DMS53 treated with DMSO at 0.1 percent for 48 hours (cell line): ENCODE results near the gene ITPR1.
"Not testable (repeated sequence)": the region's sequence is repeated elsewhere in the genome, so short reads cannot be mapped to it uniquely, and the experiment has no call there.

Experiments used
- DNase-seq: peaks from one replicate; lab custom pipeline; 2025; ENCODE audit not compliant: unreplicated experiment; lab: John Stamatoyannopoulos, UW

The ITPR1 gene

DNA sequence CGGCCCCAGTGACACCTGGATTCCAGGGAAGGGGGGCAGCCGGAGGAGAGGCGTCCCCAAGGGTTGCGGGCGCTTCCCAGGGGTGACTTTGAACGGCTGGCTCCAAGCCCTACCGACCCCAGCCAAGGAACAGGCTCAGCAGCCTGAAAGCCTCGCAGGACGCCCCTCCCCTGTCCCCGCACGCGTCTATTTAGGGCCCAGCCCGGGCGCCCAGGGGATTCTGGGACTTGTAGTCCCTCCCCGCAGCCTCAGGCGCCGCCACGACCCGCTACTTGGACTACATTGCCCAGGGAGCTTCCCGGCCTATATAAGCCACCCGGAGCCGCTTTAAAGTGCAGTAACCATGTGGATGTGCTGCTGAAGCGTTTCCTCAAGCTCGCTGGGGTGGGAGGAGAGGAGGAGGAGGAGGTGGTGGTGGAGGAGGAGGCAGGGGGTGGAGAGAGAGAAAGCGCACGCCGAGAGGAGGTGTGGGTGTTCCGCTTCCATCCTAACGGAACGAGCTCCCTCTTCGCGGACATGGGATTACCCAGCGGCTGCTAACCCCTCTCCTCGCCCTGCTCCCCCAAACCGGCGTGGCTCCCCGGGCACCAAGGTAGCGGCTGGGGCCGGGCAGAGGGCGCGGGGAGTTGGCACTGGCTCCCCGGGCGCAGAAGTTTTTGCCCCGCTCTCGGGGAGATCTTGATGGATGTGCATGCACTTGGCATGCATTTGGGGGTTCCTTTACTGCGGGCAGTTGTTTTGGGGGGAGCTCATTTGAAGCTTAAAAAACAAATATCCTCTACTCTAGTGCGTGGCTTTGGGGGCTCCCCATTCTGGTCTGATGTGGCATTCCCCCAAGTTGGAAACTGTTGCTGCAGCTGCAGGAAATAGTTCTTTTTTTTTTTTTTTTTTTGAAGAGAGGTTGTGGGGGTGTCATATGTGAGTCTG lies at the start of gene ITPR1:
ITPR1 (plus strand) TSS at position 335 of the 927 bp plus-strand sequence. CDS start 23,144 bp downstream, outside the sequence.
- peak; percentile 58 for DNase-seq

DNA sequence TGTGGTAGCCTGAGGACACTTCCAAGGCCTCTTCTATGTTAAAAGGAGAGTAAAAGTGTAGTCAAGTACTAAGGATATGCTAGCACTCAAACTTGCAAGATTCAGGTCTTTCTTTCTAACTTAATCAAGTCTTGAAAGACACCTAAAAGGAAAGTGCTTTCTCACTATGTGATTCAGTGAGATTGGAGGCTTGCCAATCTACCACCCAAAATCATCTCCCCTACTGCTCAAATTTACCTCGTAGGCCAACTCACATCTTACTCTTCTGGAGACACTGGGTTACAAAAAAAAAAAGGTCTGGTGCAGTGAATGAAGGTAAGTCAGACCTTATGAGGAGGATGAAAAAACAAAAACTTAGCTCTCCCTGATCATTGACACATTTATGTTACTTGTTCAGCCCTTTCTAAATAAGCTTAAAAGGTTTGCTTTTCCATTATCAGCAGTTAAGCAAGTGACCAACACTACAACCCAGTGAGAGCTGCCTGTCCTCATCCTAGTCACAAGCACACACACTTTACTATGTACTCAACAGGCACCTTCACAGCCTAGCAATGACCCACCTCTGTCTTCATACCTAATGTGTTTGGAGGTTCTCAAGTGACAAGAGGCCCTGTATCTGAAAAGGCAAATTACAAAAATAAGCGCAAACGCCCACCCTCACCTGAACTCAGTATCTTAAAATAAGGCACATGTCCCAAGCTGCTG lies 45.7 kb upstream of the ITPR1 start:
- DNase-seq, result no peak

DNA sequence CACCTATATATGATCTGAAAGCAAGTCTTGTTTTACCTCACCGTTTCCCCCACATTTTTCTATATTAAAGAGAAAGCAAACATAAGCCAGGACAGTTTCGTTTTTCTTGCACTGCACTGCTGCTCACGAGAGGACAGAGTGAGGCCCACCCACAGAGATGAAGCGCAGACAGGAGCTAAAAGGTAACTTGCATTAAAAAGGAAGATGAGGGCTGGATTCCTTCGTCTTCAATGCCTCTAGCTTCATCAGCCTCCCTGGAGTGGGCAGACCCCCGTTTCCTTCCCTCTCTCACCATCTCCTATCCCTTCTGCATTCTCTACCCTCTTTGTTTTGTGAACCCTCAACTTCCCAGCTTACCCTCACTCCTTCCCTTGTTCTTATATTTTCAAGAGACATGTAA lies 45.0 kb upstream of the ITPR1 start:
- no peak for DNase-seq

DNA sequence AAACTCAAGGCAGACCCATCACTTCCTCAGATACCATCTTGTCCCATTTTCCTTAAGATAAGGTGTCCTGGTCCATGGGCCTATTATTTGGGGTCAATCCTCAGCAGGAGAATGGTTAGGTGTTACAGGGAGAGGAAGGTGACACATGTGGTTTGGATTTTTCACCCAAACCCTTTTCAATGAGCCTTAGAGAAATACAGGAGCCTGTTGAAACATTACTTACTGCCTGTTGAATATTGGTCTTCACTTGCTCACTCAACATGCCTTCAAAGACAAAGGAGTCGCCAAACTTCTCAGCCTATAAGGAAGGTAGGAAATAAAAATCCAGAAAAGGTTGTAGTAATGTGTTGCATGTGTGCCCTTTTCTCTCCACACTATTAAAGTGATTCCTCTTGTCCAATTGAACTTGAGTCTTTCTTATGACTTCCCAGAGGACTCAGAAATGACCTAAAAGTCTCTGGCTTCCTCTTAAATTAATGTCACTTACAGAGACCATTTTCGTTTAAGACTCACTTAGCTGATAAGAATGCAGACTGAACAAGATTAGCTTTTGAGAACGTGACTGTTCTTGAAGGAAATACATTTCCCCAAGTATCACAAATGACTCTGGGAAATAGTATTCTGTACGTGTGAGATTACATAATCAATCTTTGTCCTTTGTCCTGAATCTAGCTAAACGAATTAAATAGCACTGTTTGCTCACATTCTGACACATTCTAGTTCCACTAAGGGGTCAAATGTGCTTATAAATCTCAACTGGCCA lies 43.9 kb upstream of the ITPR1 start:
- DNase-seq, result no peak

DNA sequence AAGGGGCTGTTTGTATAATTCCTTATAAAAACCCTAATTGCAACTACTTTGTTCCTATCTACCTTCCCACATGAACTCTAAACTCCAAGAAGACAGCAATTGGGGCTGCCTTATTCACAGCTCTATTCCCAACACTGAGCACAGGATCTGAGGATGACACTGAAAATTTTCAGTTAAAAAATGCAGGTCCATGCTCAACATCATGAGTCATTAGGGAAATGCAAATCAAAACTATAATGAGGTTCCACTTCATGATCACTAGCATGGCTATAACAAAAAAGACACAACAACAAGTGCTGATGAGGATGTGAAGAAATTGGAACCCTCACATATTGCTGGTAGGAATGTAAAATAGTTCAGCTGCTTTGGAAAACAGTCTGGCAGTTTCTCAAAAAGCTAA lies 39.0 kb upstream of the ITPR1 start:
- no peak for DNase-seq

DNA sequence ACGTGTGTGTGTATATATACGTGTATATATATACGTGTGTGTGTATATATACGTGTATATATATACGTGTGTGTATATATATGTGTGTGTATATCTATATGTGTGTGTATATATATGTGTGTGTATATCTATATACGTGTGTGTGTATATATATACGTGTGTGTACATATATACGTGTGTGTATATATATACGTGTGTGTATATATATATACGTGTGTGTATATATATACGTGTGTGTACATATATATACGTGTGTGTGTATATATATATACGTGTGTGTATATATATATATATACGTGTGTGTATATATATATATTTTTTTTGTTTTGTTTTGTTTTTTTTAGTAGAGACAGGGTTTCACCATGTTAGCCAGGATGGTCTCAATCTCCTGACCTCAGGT lies 36.4 kb upstream of the ITPR1 start:
- DNase-seq, result not testable (repeated sequence)

DNA sequence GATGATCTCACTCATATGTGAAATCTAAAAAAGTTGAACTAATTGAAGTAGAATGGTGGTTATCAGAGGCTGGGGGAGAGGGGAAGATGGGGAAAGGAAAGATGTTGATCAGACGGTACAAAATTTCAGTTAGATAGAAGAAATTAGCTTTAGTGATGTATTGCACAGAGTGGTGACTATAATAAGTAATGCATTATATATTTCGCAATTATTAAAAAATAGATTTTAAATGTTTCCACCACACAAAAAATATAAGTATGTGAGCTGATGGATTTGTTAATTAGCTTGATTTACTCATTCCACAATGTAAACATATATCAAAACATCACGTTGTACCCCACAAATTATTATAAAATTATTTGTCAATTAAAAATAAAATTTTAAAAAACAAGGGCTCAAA lies 34.2 kb upstream of the ITPR1 start:
- no peak for DNase-seq

DNA sequence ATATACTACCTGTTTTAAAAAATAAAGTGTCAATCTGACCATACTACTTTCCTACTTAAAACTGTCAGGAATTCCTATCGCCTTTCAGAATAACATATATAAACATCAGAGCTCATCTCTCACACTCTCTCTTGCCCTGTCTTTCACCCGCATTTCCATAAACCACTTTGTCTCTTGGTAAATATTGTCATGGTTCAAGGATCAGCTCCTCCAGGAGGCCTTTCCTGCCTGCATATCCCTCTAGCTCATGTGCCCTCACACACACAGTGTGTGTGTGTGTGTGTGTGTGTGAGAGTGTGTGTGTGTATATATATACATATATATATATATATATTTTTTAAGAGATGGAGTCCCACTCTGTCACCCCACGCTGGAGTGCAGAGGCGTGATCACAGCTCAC lies 32.8 kb upstream of the ITPR1 start:
- DNase-seq, result no peak

DNA sequence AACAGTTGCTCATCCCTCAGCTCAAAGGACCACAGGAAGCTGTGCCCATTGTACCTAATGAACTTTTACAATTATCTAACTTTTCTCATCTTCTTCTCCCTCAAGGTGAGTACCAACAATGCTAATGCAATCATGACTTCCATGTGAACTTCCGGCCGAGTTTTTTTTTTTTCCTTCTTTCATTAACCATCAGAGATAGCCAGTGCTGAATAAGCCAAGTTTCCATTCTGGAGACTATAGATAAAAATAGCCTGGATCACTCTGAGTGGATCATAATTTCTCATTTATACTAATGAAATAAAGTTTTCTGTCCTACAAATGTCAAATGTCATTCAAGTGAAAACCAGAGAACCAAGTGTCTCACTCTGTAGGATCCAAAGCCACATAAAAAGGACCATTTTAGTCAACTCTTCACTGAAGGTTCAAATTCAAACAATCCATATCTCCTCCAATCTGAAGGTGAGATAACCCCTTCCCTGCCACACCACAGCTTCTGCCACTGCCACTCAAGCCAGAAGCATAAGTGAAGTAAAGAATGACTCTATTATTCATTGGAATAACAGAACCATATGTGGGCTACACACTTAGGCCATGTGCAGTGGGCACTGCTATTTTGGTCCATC lies 31.6 kb upstream of the ITPR1 start:
- no peak for DNase-seq

DNA sequence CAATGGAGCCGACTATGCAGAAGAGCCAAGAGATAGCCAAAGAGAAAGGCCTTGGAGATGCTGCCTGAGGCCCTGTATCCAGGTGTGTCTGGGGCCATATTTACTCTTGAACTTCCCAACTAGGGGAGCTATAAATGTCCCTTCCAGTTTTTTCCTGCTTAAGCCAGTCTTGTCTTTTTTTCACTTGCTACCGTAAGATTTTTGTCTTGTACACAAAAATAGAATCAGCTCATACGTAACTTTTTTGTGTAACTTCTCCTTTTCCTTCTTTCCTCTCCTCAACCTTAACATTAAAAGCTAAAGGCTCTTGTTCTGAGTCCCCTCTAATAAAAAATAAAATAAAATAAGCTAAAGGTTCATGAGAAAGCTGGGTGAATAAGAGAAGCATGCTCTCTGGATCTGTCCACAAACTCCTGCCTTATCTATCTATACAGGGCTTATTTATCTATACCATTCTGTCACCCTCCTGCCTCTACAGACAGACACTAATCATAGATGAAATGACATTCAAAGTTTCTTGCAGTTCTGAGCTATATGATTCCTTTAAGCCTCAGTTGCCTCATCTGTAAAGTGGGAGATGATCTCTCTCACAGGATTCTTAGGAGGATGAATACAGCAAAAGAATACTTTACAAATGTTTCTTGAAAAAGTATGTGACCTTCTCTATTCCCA lies 30.6 kb upstream of the ITPR1 start:
- no peak for DNase-seq

DNA sequence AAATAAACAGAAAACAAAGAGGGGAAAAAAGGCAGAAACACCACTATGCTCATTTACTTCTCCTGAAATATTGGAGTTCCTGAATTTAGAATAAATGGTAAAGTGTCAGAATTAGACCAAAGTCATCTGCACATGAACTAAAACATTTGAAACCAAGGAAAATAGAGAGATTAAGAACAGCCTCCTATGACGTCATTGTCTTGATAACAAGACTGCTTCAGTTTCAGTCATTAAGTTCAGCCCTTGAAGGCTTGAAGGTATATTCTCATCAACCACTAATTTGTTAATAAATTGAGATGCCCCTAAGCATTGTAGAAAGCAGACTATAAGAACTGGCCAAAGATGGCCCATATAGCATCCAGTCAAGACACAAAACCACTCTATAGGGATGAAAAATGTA lies 28.6 kb upstream of the ITPR1 start:
- DNase-seq, result no peak

DNA sequence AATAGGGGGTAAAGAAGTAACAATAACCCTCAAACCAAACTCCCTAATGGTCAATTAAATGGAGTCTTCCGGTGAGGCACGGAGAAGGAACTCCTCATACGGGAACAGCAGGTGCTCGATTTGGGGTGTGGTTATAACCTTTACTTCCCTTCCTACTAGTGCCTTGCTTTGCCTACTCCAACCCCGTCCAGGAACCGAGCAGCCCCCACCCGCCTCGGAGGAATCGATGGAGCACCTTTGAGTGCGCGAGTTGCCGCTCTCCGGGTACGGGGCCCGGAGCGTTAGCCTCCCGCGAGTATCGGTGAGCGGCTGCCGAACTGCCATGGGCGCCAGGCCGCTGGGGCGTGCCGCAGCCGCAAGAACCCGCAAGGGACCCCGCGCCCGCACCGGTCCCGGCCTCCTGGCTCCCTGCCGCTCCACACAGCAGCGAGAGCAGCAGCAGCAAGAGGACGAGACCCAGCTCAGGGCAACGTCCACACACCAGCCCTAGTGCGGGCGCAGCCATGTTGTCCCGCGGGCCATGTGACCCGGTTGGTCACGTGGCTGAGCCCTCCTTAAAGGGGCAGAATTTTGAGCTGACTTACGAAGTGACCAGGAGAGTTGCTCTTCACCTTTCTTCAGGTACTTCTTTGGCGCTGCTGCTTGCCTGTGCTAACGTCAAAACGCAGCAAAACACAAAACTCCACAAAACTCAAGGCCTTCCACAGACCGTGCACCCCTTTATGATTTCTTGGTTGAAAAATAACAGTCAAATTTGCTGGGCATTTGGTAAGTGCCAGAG lies 26.2 kb upstream of the ITPR1 start, which contains the start of gene SUMF1:
SUMF1 (minus strand) TSS at position 529 of the 781 bp plus-strand sequence; CDS start at position 505, 24 bp downstream.
- no peak for DNase-seq

DNA sequence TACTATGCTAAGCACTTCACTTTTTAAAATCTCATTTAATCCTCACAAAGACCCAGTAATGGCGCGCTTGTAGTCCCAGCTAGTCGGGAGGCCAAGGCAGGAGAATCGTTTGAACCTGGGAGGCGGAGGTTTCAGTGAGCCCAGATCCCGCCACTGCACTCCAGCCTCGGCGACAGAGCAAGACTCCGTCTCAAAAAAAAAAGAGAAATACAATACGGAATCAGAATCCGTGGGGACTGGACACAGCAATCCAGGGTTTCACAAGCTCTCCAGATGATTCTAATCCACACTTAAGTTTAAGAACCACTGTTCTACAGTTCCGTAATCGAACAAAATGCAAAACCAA lies 25.7 kb upstream of the ITPR1 start:
- DNase-seq, result no peak

DNA sequence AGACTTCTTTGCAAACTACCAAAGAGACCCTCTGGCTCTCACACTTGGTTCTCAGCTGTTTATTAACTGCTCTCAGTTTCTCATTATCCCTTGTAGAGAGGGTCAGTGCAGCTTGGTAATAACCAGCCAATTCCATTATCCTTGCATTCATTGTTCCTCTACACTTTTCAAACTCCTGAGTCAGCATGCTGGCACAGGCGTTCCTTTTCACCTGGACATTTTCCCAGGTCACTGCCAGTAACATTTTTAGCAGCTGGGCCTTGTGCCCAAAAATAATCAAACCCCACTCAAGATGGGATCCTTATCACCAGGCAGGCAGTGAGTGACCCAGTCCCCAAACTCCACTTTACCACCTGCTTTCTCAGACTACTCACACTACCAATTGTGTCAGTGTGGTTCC lies 21.2 kb upstream of the ITPR1 start:
- no peak for DNase-seq

DNA sequence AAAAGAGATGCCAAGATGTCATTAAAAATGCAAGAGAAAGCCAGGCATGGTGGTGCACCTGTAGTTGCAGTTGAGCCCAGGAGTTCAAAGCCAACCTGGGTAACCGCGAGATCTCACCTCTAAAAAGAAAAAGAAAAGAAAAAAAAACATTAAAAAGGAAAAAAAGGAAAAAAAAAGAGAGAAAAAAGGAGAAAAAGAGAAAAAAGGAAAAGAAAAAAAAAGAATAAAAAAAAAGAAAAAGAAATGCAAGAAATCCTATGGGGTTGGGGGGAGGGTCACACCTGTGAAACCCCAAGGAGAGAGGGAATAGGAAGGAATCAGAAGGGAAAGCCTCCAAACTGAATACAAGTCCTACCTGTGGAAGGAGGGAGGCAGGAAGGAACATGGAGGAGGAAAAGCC lies 20.8 kb upstream of the ITPR1 start:
- no peak for DNase-seq

DNA sequence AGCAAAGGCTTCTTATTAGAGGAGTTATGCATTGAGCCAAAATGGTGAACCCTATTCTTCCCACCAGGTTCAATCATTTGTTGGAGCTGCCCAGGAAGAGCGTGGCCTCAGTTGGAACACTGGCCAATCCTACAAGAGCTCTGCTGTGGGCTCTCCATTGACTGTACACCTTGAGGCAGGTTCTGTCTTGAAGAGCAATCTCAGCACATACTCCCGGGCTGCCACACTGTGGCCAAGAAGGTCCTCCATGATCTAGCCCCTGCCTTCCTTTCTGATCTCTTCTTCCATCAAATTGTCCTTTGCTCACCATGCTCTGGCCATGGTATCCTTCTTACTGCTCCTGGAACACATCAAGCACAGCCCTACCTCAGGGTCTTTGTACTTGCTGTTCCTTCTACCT lies 20.4 kb upstream of the ITPR1 start:
- DNase-seq, result no peak

DNA sequence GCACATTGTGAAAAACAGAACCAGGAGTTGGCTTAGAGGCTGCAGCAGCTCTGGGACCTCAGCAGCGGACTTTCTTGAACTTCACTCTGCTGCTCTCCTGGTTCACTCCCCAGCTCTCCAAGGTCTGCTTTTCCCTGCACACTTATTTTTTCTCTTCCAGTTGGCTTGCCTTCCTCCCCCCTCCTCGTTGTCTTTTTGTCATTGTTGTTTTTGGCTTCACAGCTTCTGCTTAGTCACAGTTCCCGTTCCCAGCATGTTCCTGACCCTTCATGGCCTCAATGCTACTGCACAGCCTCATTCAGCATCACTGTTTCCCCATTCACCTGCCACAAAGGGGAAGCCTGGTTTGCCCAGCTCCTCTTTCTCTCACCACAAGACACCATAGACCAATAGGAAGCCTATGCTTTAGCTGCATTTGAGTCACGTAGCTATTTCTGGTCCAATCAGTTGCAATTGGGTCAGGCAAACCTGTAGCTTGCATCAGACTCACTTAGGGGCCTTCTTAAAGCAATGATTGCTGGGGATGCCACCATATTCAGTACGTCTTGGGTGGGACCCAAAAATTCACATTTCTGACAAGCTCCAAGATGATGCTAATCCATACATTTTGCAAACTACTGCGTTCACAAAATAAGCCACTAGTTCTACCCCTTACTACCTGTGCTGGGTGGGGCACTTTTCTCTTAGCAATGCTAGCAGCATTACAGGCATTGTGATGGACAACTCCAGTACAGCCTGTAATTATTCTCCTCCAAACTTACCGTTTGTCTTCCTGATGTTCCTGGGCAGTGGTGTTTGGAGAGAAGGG lies 18.3 kb upstream of the ITPR1 start:
- no peak for DNase-seq

DNA sequence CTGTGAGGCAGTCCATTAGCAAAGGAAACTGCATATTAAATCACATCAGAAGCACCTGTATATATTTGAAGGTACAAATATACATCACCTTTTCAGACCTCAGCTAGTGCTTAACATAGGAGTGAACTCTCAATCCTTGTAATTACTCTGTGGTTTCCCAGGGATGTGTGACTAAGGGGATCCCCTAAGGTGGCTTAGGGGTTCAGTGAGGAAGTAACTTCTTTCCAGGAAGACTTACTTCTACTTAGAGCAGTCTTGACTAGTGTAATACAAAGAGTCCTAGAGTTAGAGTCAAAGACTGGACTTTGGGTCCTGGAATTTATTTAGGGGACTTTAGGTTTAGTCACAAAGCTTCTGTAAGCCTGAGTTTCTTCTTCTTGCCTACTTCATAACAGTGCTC lies 17.3 kb upstream of the ITPR1 start:
- no peak for DNase-seq

DNA sequence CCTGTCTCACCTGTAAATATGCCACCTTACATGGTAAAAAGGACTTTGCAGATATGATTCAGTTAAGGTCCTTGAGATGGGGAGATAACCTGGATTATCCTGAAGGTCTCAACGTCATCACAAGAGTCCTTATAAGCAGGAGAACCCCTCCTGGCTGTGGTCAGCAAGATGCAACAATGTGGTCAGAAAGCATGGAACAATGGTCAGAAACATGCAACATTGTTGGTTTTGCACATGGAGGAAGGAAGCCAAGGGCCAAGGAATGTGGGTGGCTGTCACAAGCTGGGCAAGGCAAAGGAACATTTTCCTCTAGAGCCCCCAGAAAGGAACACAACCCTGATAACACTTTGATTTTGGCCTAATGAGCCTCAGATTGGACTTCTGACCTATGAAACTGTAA lies 16.7 kb upstream of the ITPR1 start:
- no peak for DNase-seq
